HepG2 (cell line): Measurements from ENCODE around the gene HMGN4.

ENCODE experiments used
- CHD2 ChIP-seq: IDR thresholded peaks from 2 replicates; pipeline ENCODE4 v1.6.1; 2011; ENCODE audit warnings: low read depth, low read length, improper control_type of control experiment
- HNRNPUL1 ChIP-seq: fragments of 200-400 bp; formaldehyde crosslinking; IDR thresholded peaks from 2 replicates; pipeline ENCODE4 v1.6.1; 2017; ENCODE audit warnings: low read depth, mild to moderate bottlenecking, low read length, moderate library complexity
- KAT7 ChIP-seq: IDR thresholded peaks from 2 replicates; pipeline ENCODE4 v1.6.1; 2018; ENCODE audit warnings: borderline replicate concordance, missing compliant biosample characterization
- POLR2AphosphoS5 ChIP-seq: IDR thresholded peaks from 2 replicates; pipeline ENCODE4 v1.6.1; 2012; ENCODE audit warnings: low read depth, low read length
- SALL2 ChIP-seq: sonication (generic); formaldehyde crosslinking; IDR thresholded peaks from 2 replicates; pipeline ENCODE4 v1.8.1; 2023; ENCODE audit warnings: mild to moderate bottlenecking, missing genetic modification reagents, inconsistent platforms
- SETDB1 ChIP-seq: sonication (generic); formaldehyde crosslinking; IDR thresholded peaks from 2 replicates; pipeline ENCODE4 v1.5.1; 2020; ENCODE audit warnings: missing genetic modification reagents, mild to moderate bottlenecking, borderline replicate concordance
- TAF1 ChIP-seq: sonication (generic); formaldehyde crosslinking; IDR thresholded peaks from 2 replicates; pipeline ENCODE4 v1.4.0; 2020; ENCODE audit warnings: missing genetic modification reagents
- TF ChIP-seq, protein P1 (sequence below): sonication (generic); formaldehyde crosslinking; IDR thresholded peaks from 2 replicates; pipeline ENCODE4 v1.4.0; 2020; ENCODE audit warnings: missing genetic modification reagents, borderline replicate concordance
- TF ChIP-seq, protein P2 (sequence below): IDR thresholded peaks from 2 replicates; pipeline ENCODE4 v1.6.1; 2012; ENCODE audit warnings: inconsistent platforms
- TF ChIP-seq, protein P3 (sequence below): sonication (generic); formaldehyde crosslinking; IDR thresholded peaks from 2 replicates; pipeline ENCODE4; 2020; ENCODE audit warnings: missing genetic modification reagents, mild to moderate bottlenecking, borderline replicate concordance
- TF ChIP-seq, protein P4 (sequence below): sonication (generic); formaldehyde crosslinking; IDR thresholded peaks from 2 replicates; pipeline ENCODE4 v1.5.0; 2020; ENCODE audit warnings: mild to moderate bottlenecking, missing genetic modification reagents, moderate library complexity

DNA sequence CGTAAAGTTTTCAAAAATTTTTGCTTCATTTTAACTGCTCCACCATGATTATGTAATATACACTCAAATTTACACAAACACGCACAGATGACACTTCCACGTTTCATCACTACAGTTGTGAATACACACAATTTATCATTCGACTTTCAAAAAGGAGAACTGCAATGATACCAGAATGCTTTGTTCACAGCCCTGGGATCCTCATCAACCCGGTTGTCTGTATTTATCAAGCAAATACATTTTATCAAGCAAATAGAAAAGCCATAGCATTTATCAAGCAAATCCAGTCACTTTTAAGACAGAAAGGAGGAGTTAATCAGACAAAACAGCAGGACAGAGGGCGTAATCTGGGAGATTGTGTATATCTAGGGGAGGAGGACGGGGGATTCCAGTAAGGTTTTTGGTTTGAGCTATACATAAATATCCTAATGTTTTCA is 38.3 kb downstream of the HMGN4 start:
- no peak for TF ChIP-seq HNRNPUL1
- TF ChIP-seq, protein P1, sequence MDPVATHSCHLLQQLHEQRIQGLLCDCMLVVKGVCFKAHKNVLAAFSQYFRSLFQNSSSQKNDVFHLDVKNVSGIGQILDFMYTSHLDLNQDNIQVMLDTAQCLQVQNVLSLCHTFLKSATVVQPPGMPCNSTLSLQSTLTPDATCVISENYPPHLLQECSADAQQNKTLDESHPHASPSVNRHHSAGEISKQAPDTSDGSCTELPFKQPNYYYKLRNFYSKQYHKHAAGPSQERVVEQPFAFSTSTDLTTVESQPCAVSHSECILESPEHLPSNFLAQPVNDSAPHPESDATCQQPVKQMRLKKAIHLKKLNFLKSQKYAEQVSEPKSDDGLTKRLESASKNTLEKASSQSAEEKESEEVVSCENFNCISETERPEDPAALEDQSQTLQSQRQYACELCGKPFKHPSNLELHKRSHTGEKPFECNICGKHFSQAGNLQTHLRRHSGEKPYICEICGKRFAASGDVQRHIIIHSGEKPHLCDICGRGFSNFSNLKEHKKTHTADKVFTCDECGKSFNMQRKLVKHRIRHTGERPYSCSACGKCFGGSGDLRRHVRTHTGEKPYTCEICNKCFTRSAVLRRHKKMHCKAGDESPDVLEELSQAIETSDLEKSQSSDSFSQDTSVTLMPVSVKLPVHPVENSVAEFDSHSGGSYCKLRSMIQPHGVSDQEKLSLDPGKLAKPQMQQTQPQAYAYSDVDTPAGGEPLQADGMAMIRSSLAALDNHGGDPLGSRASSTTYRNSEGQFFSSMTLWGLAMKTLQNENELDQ (CRISPR knock-in tag): no peak
- TF ChIP-seq, protein P2, sequence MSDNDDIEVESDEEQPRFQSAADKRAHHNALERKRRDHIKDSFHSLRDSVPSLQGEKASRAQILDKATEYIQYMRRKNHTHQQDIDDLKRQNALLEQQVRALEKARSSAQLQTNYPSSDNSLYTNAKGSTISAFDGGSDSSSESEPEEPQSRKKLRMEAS: no peak
- TF ChIP-seq KAT7 (CRISPR knock-in tag): no peak
- TF ChIP-seq, protein P3, sequence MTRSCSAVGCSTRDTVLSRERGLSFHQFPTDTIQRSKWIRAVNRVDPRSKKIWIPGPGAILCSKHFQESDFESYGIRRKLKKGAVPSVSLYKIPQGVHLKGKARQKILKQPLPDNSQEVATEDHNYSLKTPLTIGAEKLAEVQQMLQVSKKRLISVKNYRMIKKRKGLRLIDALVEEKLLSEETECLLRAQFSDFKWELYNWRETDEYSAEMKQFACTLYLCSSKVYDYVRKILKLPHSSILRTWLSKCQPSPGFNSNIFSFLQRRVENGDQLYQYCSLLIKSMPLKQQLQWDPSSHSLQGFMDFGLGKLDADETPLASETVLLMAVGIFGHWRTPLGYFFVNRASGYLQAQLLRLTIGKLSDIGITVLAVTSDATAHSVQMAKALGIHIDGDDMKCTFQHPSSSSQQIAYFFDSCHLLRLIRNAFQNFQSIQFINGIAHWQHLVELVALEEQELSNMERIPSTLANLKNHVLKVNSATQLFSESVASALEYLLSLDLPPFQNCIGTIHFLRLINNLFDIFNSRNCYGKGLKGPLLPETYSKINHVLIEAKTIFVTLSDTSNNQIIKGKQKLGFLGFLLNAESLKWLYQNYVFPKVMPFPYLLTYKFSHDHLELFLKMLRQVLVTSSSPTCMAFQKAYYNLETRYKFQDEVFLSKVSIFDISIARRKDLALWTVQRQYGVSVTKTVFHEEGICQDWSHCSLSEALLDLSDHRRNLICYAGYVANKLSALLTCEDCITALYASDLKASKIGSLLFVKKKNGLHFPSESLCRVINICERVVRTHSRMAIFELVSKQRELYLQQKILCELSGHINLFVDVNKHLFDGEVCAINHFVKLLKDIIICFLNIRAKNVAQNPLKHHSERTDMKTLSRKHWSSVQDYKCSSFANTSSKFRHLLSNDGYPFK (CRISPR knock-in tag): no peak
- TF ChIP-seq CHD2: no peak
- TF ChIP-seq SALL2 (CRISPR knock-in tag): no peak
- no peak for TF ChIP-seq SETDB1
- no peak for TF ChIP-seq TAF1 (CRISPR knock-in tag)
- TF ChIP-seq, protein P4, sequence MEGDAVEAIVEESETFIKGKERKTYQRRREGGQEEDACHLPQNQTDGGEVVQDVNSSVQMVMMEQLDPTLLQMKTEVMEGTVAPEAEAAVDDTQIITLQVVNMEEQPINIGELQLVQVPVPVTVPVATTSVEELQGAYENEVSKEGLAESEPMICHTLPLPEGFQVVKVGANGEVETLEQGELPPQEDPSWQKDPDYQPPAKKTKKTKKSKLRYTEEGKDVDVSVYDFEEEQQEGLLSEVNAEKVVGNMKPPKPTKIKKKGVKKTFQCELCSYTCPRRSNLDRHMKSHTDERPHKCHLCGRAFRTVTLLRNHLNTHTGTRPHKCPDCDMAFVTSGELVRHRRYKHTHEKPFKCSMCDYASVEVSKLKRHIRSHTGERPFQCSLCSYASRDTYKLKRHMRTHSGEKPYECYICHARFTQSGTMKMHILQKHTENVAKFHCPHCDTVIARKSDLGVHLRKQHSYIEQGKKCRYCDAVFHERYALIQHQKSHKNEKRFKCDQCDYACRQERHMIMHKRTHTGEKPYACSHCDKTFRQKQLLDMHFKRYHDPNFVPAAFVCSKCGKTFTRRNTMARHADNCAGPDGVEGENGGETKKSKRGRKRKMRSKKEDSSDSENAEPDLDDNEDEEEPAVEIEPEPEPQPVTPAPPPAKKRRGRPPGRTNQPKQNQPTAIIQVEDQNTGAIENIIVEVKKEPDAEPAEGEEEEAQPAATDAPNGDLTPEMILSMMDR: no peak
- TF ChIP-seq POLR2AphosphoS5: no peak
